ENCODE measurements around the gene PSMA8. TPM values are rescaled to one million over a fixed set of nuclear protein-coding genes. Genes with fewer than 3 reads are reported as not detected.

Gene PSMA8
- total RNA-seq, result not detected

DNA sequence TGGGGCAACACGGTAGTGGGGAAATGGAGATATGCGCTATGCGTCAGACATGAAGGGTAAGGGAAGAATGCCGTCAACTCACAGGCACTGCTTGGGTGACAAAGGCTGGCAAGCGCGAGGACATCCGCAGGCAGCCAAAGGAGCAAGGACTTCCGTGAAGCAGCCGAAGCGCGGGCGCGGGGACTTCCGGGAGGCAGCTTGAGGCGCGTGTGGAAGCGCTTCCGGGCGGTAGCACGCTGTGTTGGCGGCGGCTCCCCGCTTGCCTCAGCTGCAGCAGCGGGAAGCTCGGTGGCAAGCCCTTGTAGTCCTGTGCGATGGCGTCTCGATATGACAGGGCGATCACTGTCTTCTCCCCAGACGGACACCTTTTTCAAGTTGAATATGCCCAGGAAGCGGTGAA is at the start of gene PSMA8:
TSS of gene PSMA8 (plus strand) at position 218 of the 400 bp plus-strand sequence. CDS start at position 315, 97 bp downstream.
- no peaks in the 10 kb centered on the region for H3K36me3 ChIP-seq
- TF ChIP-seq, protein P1, sequence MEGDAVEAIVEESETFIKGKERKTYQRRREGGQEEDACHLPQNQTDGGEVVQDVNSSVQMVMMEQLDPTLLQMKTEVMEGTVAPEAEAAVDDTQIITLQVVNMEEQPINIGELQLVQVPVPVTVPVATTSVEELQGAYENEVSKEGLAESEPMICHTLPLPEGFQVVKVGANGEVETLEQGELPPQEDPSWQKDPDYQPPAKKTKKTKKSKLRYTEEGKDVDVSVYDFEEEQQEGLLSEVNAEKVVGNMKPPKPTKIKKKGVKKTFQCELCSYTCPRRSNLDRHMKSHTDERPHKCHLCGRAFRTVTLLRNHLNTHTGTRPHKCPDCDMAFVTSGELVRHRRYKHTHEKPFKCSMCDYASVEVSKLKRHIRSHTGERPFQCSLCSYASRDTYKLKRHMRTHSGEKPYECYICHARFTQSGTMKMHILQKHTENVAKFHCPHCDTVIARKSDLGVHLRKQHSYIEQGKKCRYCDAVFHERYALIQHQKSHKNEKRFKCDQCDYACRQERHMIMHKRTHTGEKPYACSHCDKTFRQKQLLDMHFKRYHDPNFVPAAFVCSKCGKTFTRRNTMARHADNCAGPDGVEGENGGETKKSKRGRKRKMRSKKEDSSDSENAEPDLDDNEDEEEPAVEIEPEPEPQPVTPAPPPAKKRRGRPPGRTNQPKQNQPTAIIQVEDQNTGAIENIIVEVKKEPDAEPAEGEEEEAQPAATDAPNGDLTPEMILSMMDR (IDR thresholded peaks at IDR 0.05), result no peak
- no peaks in the 10 kb centered on the region for H3K4me1 ChIP-seq
- intact Hi-C loops (cut with DNase I), result no loop called here
- H3K9me3 ChIP-seq, result no peaks in the 10 kb centered on the region
- H3K4me3 ChIP-seq, result no peak within 1 kb of the TSS
- H3K27me3 ChIP-seq, result no peaks in the 10 kb centered on the region
- no peak for DNase-seq (ENCODE audit: low spot score in 2 of 2)
- H3K27ac ChIP-seq, result no peak within 1 kb of the TSS

DNA sequence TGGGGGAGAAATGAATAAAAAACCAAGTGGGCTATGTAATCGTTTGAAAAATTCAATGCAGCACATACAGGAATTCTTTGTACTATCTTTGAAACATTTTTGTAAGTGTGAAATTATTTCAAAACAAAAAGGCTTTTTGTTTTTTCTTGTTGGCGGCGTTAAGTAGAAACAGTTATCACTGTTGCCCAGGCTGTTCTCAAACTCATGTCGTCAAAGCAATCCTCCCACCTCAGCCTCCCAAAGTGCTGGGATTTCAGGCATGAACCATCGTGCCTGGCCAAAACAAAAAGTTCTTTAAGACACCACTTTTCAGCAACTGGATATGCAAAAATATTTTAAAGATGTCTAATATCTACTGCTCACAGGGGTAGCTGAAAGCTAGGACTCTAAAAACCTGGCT is 48.6 kb upstream of the PSMA8 start:
- Histone ChIP-seq H3K4me3 (no peak overlapping the region), H3K27ac (no peak overlapping the region), H3K36me3 (peaks cover 9 to 46% of the 10 kb centered on the region in 2 donors), H3K27me3 (no peaks in the 10 kb centered on the region), H3K4me1 (peaks cover 0 to 8% of the 10 kb centered on the region in 2 donors), H3K9me3 (no peaks in the 10 kb centered on the region)
- DNase-seq (ENCODE audit: low spot score in 2 of 2), result no peak
- TF ChIP-seq, protein P1 (IDR thresholded peaks at IDR 0.05), result no peak
- intact Hi-C loops (cut with DNase I), result no loop called here

DNA sequence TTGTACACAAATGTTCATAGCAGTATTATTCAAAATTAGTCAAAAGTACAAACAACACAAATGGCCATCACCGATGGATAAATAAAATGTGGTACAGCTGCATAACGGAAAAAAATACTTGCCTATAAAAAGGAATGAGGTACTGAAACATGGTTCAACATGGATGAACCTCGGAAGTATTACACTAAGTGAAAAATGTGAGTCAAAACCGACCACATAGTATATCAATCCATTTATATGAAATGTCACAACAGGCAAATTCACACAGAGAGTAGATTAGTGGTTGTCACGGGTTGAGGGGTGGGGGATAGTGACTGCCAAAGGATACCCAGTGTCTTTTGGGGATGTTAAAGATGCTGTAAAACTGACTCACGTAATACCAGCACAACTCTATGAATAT is 46.7 kb upstream of the PSMA8 start:
- DNase-seq (ENCODE audit: low spot score in 2 of 2), result no peak
- H3K27ac ChIP-seq, result no peak overlapping the region
- no peaks in the 10 kb centered on the region for H3K9me3 ChIP-seq
- intact Hi-C loops (cut with DNase I), result no loop called here
- TF ChIP-seq, protein P1 (IDR thresholded peaks at IDR 0.05), result no peak
- no peaks in the 10 kb centered on the region for H3K27me3 ChIP-seq
- peaks cover 0 to 13% of the 10 kb centered on the region in 2 donors for H3K4me1 ChIP-seq
- H3K36me3 ChIP-seq, result peaks cover 9 to 37% of the 10 kb centered on the region in 2 donors
- no peak overlapping the region for H3K4me3 ChIP-seq

DNA sequence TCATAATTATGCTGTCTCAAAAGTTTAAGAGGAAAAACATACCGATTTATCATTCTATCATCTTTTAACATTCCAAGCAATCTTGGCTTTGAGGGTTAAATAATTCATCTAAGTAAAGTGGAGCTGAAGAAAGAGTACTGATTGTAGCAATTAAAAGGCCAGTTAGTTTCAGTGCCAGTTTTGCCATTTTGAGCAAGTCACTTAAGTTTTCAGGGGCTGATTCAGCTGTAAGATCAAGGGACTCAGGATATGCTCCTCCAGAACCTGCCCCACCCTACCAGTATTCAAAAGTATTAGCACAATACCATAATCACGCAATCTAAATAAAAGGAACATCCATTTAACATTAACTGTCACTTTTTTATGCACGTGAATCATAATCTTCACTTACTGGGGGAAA is 45.2 kb upstream of the PSMA8 start:
- peaks cover 0 to 13% of the 10 kb centered on the region in 2 donors for H3K4me1 ChIP-seq
- intact Hi-C loops (cut with DNase I), result no loop called here
- H3K4me3 ChIP-seq, result peak overlapping the region; percentile 79 to 94

DNA sequence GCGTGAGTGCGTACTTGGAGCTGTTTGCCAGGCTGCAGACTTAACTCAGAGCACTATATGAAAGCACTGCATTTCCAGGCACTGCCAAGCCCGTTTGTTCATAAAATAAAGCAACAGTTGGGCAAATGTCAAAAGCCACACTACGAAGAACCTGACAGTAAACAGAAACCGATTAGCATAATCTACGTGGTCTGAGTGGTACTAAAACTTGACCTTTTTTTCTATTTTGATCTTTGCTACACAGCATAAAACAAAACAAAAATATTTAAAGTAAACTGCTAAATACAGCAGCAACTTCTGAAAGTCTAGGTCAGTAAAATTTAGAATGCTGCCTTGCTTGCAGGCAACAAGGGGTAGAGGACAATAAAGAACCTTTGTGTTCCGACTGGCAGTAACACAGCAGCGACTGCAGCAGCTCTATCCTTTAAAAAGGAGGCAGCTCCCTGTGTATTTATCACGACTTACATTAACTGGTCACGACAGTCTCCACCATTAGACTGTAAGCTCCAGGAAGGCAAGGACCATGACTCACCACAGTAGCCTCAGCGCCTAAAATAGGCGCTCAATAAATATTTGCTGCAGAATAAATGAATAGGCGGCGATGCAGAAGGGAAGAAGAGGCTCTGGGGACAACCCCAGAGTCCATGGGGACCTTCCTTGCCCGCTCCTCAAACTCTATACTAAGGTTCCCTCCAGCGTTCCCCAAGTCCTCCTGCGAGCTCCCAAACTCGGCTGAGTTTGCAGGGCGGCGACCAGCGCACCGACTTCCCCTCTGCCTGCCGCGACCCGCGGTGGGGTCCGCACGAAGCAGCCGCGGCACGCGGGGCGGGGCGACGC is 44.2 kb upstream of the PSMA8 start:
- TF ChIP-seq, protein P1 (IDR thresholded peaks at IDR 0.05), result no peak
- DNase-seq (ENCODE audit: low spot score in 2 of 2), result no peak
- intact Hi-C loops (cut with DNase I), result loop anchor here (1.0 to 5.0 kb wide), 4 partner anchors 137 to 742 kb away; partner anchors contain the start of genes KCTD1 and TAF4B
- Histone ChIP-seq H3K4me3 (peak overlapping the region; percentile 79 to 94), H3K9me3 (no peaks in the 10 kb centered on the region), H3K27ac (peak overlapping the region; percentile 97 to 99), H3K36me3 (peaks cover 9 to 21% of the 10 kb centered on the region in 2 donors), H3K27me3 (no peaks in the 10 kb centered on the region), H3K4me1 (peaks cover 0 to 13% of the 10 kb centered on the region in 2 donors)

More for the DNA sequence above, 45.2 kb upstream of the PSMA8 start:
- no peak overlapping the region for H3K27ac ChIP-seq
- no peaks in the 10 kb centered on the region for H3K27me3 ChIP-seq
- H3K36me3 ChIP-seq, result peaks cover 9 to 30% of the 10 kb centered on the region in 2 donors
- no peak for DNase-seq (ENCODE audit: low spot score in 2 of 2)
- no peaks in the 10 kb centered on the region for H3K9me3 ChIP-seq
- TF ChIP-seq, protein P1 (IDR thresholded peaks at IDR 0.05), result no peak
